Esophagus squamous epithelium (tissue), 5 donors: ENCODE results near the gene MYT1. TPM values are rescaled to one million over a fixed set of nuclear protein-coding genes. Genes with fewer than 3 reads are reported as not detected.

Source experiments
- DNase-seq: peaks from one replicate; lab custom pipeline; 2025; lab: John Stamatoyannopoulos, UW
- H3K27ac ChIP-seq, 4 donors: fragments of 200-600 bp; sonication (generic); one replicate each; pipeline ENCODE4 v1.5.1; 2016 to 2019; ENCODE audit warnings: mild to moderate bottlenecking in 1 of 4
- H3K27me3 ChIP-seq, 4 donors: fragments of 200-600 bp; sonication (generic); 1 replicate in 3 of 4; 2 replicates in 1 of 4; pipeline versions ENCODE4 v1.5.1 to v1.6.0; 2017 to 2021; ENCODE audit warnings: antibody characterized with exemption in 1 of 4
- H3K36me3 ChIP-seq, 3 donors: fragments of 200-600 bp; sonication (generic); one replicate each; pipeline ENCODE4 v1.5.1; 2016 to 2019
- H3K4me1 ChIP-seq, 3 donors: fragments of 200-600 bp; sonication (generic); one replicate each; pipeline ENCODE4 v1.5.1; 2017 to 2019
- H3K4me3 ChIP-seq, 4 donors: fragments of 200-600 bp; sonication (generic); 1 replicate in 3 of 4; 2 replicates in 1 of 4; pipeline ENCODE4 v1.5.1; 2016 to 2019; ENCODE audit warnings: mild to moderate bottlenecking in 2 of 4, moderate library complexity in 1 of 4
- H3K9me3 ChIP-seq, 3 donors: fragments of 200-600 bp; sonication (generic); one replicate each; pipeline ENCODE4 v1.5.1; 2016 to 2019
- POLR2A ChIP-seq, 4 donors: fragments of 450-650 bp; IDR thresholded peaks; one replicate each; pipeline ENCODE4 v1.6.1; 2017; ENCODE audit warnings: antibody characterized with exemption in 4 of 4, mild to moderate bottlenecking in 4 of 4, moderate library complexity in 3 of 4
- WGBS, 2 donors: methylation state at CpG; one replicate each; pipeline ENCODE4 v1.1.5; 2018; 5-methylcytosine and 5-hydroxymethylcytosine counted together
- intact Hi-C: fragments of 100-400 bp; cut with DNase I; formaldehyde crosslinking; loops from one replicate; pipeline ENCODE4 v1.15.0; 2022
- total RNA-seq, 4 donors: library from RNA; depleted of rRNA; stranded (reverse); fragments of >200 nt; gene quantifications; one replicate each; pipeline ENCODE4 v1.1.0, GENCODE V29; 2016
- TF ChIP-seq, protein P1 (sequence below), 6 experiments: fragments of 450-650 bp in 4 of 6; fragments of 200-600 bp in 2 of 6; sonication (generic) in 2 of 6; IDR thresholded peaks; one replicate each; pipeline ENCODE4 v1.5.1; 2016 to 2019; ENCODE audit warnings: antibody characterized with exemption in 6 of 6, mild to moderate bottlenecking in 4 of 6, moderate library complexity in 4 of 6
- donor health status: DM: yes; HTN: yes; CAD: no.

The MYT1 gene
- total RNA-seq, 4 donors from 2014 or later: not detected

DNA sequence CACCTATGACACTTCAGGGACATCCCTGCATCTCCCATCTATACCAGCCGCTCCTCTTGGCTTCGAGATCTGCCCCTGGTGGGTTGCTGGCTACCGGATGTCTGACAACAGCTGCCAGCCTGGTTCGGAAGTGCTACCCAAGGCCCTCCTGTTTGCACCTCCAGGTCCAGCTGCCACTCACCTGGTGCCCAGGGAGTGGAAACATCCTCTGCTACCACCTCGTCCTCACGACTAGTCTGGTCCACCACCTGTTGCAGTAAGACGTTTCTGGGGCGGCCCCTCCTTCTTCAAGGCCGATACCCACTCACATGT is 83.0 kb downstream of the MYT1 start:
- DNase-seq: no peak
- WGBS, 2 donors: 75 to 76% methylated on average over 6 to 9 of the region's 9 CpGs
- H3K4me1 ChIP-seq: no peaks in the 10 kb centered on the region
- no peak overlapping the region for H3K4me3 ChIP-seq
- intact Hi-C loops: no loop called here
- H3K36me3 ChIP-seq: no peaks in the 10 kb centered on the region
- no peak overlapping the region for H3K27ac ChIP-seq
- no peaks in the 10 kb centered on the region for H3K9me3 ChIP-seq
- no peak for TF ChIP-seq POLR2A (IDR thresholded peaks at IDR 0.05)
- TF ChIP-seq, protein P1, sequence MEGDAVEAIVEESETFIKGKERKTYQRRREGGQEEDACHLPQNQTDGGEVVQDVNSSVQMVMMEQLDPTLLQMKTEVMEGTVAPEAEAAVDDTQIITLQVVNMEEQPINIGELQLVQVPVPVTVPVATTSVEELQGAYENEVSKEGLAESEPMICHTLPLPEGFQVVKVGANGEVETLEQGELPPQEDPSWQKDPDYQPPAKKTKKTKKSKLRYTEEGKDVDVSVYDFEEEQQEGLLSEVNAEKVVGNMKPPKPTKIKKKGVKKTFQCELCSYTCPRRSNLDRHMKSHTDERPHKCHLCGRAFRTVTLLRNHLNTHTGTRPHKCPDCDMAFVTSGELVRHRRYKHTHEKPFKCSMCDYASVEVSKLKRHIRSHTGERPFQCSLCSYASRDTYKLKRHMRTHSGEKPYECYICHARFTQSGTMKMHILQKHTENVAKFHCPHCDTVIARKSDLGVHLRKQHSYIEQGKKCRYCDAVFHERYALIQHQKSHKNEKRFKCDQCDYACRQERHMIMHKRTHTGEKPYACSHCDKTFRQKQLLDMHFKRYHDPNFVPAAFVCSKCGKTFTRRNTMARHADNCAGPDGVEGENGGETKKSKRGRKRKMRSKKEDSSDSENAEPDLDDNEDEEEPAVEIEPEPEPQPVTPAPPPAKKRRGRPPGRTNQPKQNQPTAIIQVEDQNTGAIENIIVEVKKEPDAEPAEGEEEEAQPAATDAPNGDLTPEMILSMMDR (IDR thresholded peaks at IDR 0.05): no peak
- peaks cover 0 to 49% (median 0%) of the 10 kb centered on the region in 4 donors for H3K27me3 ChIP-seq

DNA sequence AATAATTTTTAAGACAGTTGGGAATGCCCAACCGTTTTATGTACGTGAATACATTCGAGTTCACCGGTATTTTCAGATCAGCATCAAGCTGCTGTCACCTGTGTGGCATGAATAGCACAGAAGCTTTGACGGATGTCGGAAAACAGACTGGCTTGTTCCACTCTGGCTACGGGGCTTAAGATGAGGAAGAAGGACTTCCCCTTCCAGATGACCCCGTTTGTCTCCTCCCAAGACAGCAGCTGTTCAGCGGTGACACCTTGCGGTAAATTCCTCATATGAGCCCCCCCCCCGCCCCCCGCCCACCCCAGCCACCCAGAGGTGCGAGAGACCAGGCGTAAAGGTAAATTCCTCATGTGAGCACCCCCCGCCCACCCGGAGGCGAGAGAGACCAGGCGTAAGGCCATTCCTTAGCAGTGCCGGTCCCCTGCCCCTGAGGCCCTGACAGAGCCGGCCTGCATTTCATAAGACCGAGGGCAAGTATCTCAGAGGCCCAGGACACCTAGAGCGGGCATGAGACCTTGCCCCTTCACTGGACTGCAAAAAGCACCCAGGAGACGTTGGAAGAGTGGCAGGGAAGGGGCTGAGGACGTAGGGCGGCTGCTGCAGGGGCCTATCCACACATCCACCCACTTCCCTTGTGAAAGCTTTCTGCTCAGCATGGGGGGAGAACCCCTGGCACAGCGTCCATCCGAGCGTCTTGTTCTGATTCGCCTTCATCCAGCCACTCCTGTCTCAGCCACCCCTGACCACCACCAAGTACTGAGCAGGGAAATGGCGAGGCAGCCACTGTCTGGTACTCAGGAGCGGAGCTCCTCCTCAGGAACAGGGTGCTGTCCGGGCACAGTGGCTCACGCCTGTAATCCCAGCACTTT is 84.0 kb downstream of the MYT1 start:
- no peak overlapping the region for H3K4me3 ChIP-seq
- H3K36me3 ChIP-seq: no peaks in the 10 kb centered on the region
- DNase-seq: no peak
- H3K27ac ChIP-seq: no peak overlapping the region
- H3K27me3 ChIP-seq: peaks cover 0 to 56% (median 0%) of the 10 kb centered on the region in 4 donors
- intact Hi-C loops: no loop called here
- no peaks in the 10 kb centered on the region for H3K4me1 ChIP-seq
- 69 to 70% methylated on average over 7 to 20 of the region's 33 CpGs for WGBS, 2 donors
- H3K9me3 ChIP-seq: no peaks in the 10 kb centered on the region
- no peak for TF ChIP-seq POLR2A (IDR thresholded peaks at IDR 0.05)
- TF ChIP-seq, protein P1 (IDR thresholded peaks at IDR 0.05): no peak

DNA sequence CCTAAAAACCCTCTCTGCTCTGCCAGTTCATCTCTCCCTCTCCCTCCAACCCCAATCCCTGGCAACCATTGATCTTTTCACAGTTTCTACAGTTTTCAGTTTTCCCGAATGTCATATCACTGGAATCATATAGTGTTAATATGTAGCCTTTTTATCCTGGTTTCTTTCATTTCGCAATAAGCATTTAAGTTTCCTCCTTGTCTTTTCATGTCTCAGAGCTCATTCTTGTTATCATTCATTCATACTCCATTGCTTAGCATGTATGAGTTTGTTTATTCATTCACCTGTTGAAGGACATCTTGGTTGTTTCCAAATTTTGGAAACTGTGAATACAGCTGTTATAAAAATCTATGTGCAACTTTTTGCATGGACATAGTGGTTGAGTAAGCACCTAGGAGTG is 85.8 kb downstream of the MYT1 start:
- Histone ChIP-seq H3K9me3 (no peaks in the 10 kb centered on the region), H3K27ac (no peak overlapping the region), H3K27me3 (peaks cover 0 to 47% (median 0%) of the 10 kb centered on the region in 4 donors), H3K4me1 (peaks cover 0 to 3% (median 3%) of the 10 kb centered on the region in 3 donors), H3K4me3 (no peak overlapping the region), H3K36me3 (no peaks in the 10 kb centered on the region)
- no peak for TF ChIP-seq POLR2A (IDR thresholded peaks at IDR 0.05)
- TF ChIP-seq, protein P1 (IDR thresholded peaks at IDR 0.05): no peak
- DNase-seq: no peak
- intact Hi-C loops: no loop called here
- 67 to 86% methylated on average over 2 of the region's 2 CpGs for WGBS, 2 donors

DNA sequence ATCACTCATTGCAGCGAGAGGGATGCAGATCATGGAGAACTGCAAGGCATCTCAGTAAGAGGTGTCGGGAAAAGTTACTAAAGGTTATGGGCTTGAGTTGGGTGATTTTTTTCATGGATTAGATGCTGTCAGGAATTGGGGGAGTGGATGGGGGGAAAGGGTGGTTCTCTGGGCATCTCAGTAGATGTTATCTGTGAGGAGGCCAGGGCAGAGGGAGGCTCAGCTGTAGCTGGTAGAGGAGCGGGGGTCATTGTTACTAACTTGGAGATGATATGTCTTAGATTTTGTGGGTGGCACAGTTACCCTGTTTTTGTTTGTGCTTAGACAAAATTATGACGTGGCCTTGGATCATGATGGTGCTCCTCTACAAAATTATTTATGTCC is 88.7 kb downstream of the MYT1 start:
- TF ChIP-seq, protein P1 (IDR thresholded peaks at IDR 0.05): no peak
- TF ChIP-seq POLR2A (IDR thresholded peaks at IDR 0.05): no peak
- peaks cover 0 to 24% (median 0%) of the 10 kb centered on the region in 4 donors for H3K27me3 ChIP-seq
- no peaks in the 10 kb centered on the region for H3K9me3 ChIP-seq
- H3K4me3 ChIP-seq: no peak overlapping the region
- no peak overlapping the region for H3K27ac ChIP-seq
- H3K4me1 ChIP-seq: peaks cover 10 to 26% (median 13%) of the 10 kb centered on the region in 3 donors
- 90 to 92% methylated on average over 4 of the region's 4 CpGs for WGBS, 2 donors
- H3K36me3 ChIP-seq: no peaks in the 10 kb centered on the region
- intact Hi-C loops: no loop called here
- DNase-seq: no peak

DNA sequence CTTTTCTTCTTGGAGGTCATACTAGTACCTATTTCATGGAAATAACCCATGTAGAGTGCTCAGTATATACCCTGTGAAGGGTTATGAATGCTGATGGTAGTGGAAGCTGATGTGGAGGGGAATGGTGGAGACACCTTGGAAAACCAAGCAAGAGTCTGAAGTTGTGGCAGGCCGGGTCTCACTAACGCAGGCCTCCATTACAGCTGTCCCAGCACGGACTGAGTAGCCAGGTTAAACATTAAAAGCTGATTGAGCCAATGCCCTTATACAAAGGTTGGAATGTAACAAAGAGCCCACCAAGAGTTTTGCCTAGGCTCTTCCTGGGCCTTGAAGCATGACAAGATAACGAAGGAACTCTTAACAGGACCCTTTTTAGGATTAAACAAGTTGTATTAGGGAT is 89.2 kb downstream of the MYT1 start:
- TF ChIP-seq, protein P1 (IDR thresholded peaks at IDR 0.05): no peak
- TF ChIP-seq POLR2A (IDR thresholded peaks at IDR 0.05): no peak
- intact Hi-C loops: no loop called here
- no peaks in the 10 kb centered on the region for H3K9me3 ChIP-seq
- 79% methylated on average over 4 of the region's 4 CpGs for WGBS, 2 donors
- H3K27ac ChIP-seq: no peak overlapping the region
- H3K4me3 ChIP-seq: no peak overlapping the region
- no peak for DNase-seq
- no peaks in the 10 kb centered on the region for H3K36me3 ChIP-seq
- H3K4me1 ChIP-seq: peaks cover 10 to 29% (median 13%) of the 10 kb centered on the region in 3 donors
- H3K27me3 ChIP-seq: peaks cover 0 to 20% (median 0%) of the 10 kb centered on the region in 4 donors
